Measurements from ENCODE around the gene REM1.

DNA sequence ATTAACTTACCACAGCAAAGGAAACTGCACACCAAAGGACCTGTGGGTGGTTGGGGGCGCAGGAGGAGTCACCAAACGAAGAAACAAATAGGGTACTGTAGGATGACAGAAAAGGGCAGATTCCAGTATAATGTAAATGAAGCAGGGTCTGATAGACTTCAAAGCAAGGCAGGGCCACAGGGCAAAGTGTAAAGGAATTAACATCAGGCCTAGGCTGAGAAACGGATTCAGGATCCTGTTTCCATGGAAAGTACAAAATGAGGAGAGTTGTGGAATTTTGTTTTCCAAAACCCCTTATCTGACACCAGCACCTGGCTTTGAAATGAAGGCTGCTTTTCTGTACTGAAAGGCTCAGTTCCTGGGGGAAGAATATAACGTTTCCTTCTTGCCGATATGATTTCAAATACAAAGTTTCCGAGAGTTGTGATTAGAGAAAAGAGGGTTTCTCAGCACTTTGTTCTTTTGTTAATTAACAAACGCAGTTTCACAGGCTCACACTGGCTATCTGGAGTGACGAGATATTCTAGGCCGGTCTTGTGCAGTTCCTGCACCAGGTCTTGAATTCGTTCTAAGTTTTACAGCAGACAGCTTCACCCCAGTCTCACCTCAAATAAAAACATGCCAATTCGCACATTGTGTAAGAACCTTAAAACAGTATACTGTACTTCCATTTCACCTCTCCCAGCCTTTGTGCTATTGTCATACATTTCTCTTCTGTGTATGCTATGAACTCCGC lies 28.8 kb upstream of the REM1 start:
- TF ChIP-seq SIN3A (IDR thresholded peaks at IDR 0.05; ENCODE audit: low read depth) (no peak), SP1 (IDR thresholded peaks at IDR 0.05; ENCODE audit: low read depth) (no peak), ELF1 (IDR thresholded peaks at IDR 0.05; ENCODE audit: borderline replicate concordance, low read depth) (no peak), POLR2A (IDR thresholded peaks at IDR 0.05; ENCODE audit: borderline replicate concordance, extremely low read depth, insufficient read depth, insufficient read length) (no peak)
- TF ChIP-seq, protein P1, sequence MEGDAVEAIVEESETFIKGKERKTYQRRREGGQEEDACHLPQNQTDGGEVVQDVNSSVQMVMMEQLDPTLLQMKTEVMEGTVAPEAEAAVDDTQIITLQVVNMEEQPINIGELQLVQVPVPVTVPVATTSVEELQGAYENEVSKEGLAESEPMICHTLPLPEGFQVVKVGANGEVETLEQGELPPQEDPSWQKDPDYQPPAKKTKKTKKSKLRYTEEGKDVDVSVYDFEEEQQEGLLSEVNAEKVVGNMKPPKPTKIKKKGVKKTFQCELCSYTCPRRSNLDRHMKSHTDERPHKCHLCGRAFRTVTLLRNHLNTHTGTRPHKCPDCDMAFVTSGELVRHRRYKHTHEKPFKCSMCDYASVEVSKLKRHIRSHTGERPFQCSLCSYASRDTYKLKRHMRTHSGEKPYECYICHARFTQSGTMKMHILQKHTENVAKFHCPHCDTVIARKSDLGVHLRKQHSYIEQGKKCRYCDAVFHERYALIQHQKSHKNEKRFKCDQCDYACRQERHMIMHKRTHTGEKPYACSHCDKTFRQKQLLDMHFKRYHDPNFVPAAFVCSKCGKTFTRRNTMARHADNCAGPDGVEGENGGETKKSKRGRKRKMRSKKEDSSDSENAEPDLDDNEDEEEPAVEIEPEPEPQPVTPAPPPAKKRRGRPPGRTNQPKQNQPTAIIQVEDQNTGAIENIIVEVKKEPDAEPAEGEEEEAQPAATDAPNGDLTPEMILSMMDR (IDR thresholded peaks at IDR 0.05 in 2 of 3, conservative IDR thresholded peaks at IDR 0.05 in 1 of 3; ENCODE audit: borderline replicate concordance in 1 of 3, insufficient read depth in 1 of 3, low read depth in 2 of 3, low read length in 2 of 3) = no peak
- TF ChIP-seq, protein P2, sequence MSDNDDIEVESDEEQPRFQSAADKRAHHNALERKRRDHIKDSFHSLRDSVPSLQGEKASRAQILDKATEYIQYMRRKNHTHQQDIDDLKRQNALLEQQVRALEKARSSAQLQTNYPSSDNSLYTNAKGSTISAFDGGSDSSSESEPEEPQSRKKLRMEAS (IDR thresholded peaks at IDR 0.05) = no peak
